Activated CD4-positive, alpha-beta T cell treated with anti-CD3 and anti-CD28 coated beads, Interleukin-2, amount 50 U/mL, for 24 hours (primary cell): ENCODE measurements around the gene KRTAP3-1.

Source experiments
- DNase-seq, 2 donors: peaks; one replicate each; pipeline ENCODE4 v3.0.0-alpha.2; 2020; ENCODE audit warnings: low read depth in 1 of 2, low spot score in 1 of 2

The KRTAP3-1 gene

DNA sequence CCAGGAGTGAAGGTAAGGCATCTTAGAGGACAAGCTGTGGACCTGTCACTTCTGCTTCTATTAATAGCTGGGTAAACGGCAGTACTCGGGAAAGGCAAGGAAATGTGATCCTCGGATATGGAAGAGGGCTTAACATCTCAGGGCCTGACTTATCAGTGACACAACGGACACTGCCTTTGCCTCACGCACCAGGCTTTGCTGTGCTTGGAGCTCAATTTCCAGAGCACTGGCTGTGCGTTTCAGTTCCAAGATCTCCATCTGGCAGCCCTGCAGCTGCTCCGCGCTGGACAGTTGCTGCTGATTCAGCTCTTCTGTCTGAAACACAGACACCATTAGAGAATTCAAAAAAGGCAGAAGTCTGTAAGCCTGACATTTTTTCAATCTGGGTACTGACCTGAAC lies 28.3 kb downstream of the KRTAP3-1 start:
- DNase-seq: no peak

DNA sequence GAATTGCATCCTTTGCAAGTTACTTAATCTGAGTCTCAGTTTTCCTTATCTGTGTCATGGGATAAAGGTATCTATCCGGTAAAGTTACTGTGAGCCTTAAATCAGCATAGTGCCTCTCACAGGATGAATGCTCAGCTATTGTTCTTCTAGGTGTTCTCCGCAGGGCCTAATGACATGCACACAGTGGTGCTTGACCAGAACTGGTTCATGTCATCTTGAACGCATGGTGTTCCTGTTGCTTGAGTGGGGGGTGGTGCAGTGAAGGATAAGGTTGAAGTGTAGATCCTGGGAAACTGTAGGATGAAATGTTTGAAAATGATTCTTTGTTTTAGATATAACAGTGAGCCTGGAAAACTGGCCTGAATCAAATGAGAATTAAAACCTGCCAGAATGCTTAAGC lies 28.8 kb downstream of the KRTAP3-1 start:
- DNase-seq: no peak

DNA sequence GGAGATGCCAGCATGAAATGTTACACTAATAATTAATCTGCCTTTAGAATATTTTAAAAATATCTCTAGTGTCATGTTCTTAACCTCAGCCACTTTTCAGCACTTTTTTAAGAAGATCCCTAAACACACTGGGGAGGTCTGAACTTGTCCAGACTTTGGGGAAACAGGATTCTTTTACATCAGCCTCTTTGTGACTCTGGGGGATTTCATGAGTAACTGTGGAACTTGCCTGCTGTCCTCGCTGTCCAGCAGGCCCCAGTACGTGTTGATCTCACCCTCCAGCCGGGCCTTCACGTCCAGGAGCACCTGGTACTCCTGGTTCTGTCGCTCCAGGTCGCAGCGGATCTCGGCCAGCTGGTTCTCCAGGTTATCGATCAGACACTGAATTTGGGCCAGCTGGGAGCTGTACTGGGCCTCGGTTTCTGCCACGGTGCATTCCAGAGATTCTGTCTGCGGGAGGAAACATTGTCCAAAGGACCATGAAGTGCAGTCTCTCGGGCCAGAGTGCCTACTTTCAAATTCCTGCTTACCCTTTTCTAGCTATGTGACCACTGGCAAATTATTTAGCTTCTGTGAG lies 30.3 kb downstream of the KRTAP3-1 start:
- no peak for DNase-seq

DNA sequence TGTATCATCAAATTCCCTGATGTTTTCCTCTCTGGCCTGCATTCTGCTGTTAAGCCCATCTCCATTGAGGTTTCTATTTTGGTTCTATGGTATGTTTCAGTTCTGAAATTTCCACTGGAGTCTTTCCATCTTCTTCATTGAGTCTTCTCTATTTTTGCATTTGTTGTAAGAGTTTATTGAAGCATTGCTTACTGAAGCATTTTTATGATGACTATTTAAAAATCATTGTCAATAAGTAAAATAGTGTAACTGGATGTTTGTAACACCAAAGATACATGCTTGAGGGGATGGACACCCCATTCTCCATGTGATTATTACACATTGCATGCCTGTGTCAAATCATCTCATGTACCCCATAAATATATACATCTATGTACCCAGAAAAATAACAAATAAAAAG lies 33.4 kb downstream of the KRTAP3-1 start:
- DNase-seq: no peak

DNA sequence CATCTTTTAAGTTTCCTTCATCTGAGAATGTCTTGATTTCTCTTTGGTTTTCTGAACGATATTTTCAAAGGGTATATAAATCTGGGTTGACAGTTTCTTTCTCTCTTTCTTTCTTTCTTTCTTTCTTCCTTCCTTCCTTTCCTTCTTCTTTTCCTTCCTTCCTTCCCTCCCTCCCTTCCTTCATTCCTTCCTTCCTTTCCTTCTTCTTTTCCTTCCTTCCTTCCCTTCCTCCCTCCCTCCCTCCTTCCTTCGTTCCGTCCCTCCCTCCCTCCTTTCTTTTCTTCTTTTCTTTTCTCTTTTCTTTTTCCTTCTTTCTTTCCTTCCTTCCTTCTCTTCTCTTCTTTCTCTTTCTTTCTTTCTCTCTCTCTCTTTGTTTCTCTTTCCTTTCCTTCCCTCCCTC lies 34.6 kb downstream of the KRTAP3-1 start:
- no peak for DNase-seq

DNA sequence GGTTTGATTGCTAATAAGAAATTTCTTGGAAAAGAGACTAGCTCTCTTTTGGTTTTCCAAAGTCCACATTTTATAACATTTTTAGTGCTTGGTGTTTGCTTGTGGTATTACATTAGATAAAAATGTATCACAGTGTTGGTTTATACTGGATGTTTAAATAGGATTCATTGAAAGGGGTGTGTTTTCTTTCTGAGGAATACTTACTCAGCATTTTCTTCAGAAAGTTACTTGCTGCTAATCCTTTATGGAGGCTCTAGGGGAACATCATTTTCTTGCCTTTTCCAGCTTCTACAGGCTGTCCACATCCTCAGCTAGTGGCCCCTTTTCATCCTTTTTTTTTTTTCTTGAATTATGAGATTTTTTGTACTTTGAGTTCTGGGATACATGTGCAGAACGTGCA lies 41.3 kb downstream of the KRTAP3-1 start:
- no peak for DNase-seq

DNA sequence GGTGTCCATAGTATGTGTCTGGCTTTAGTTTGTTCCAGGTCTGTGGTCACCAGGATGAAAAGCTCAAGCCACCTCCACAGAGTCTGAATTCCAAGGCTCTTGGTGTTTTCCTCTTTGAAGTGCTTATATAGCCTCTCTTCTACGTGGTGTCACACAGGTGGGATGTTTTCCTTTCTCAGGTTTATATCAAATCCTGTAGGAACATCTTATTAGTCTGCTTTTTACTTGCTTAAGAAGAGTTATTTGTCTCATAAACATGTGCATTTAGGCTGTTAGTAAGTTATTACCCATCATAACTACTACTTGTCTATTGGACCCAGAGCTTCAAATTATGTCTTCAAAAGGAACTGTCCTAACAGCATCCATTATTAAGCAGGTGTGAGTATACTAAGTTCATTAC lies 42.1 kb downstream of the KRTAP3-1 start, which contains the start of gene KRT39:
Gene KRT39, minus strand, starts transcription at position 101 of the 400 bp plus-strand sequence. Its CDS starts 92 bp downstream, at position 9.
- DNase-seq: no peak

DNA sequence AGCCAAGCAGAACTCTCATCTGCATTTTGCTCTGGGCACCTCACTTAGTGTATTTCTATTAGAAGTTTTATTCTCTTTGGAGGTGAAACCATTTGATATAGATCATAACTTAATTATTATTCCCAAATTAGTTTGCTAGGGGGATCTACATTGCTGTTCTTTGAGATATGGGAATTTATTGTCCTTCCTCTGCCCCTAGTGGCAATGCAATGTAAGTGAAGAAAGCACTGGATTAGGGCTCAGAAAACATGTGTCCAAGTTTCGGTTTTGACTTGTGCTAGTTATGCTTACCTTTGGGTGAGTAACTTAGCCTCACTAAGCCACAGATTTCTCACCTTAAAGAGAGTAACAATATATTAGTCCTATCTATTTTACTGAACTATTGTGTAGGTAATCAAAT lies 45.1 kb downstream of the KRTAP3-1 start:
- DNase-seq: no peak

DNA sequence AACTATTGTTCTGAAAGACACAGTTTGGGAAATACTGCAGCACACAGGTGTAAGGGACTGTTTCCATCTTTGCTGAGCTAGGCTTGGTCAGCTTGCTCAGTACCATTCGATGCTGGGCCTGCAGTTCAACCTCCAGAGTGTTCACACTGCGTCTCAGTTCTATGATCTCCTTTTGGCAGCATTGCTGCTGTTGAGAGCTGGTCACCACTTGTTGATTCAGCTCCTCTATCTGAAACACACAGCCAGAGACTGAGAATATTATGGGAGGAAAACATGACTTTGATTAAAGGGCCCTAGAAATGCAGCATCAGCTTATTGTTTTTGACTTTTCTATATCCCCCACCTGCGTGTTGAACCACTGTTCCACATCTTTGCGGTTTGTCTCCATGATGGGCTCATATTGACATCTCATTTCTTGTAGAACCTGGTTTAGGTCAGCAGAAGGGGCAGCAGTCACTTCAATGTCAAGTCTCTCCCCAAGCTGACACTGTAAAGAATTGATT lies 46.8 kb downstream of the KRTAP3-1 start:
- no peak for DNase-seq

DNA sequence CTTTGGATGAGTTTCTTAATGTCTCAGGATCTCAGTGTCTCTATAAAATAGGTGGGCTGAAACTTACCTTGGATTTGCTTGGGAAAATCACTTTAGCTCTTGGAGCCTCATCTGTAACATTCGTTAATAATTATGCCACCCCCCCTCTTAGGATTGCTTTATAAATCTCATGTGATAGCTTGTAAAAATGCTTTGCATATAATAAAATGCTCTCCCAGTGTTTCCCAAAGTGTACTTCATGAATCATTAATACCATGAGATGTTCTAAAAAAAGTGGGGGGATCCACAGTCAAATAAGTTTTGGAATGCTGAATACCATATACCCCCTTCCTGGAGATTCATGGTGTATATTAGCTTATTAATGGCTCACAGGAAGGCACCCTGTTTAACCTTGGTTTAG lies 47.3 kb downstream of the KRTAP3-1 start:
- DNase-seq: no peak

DNA sequence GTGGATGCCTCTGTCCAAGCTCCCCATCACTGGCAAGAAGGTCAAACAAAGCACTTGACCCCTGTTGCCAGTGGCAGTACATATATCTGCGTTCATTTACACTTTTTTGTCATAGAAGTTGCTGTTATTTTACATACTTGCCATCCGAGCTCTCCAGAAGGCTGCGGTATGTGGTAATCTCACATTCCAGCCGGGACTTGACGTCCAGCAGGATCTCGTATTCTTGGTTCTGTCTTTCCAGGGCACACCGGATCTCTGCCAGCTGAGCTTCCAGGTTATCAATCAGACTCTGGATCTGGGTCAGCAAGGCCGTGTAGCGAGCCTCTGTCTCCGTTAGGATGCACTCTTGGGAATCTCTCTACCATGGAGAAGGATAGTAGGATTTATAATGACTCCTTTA lies 48.8 kb downstream of the KRTAP3-1 start:
- DNase-seq: no peak
